HTR-8/SVneo (cell line): ENCODE results near the gene HNRNPA2B1.
"Not testable (repeated sequence)": the region's sequence is repeated elsewhere in the genome, so short reads cannot be mapped to it uniquely, and the experiment has no call there.

Experiments
- DNase-seq: peaks from one replicate; pipeline ENCODE4 v3.0.0; 2011; ENCODE audit warnings: low spot score, mixed read lengths; ENCODE audit not compliant: insufficient read length
- FAIRE-seq: peaks from 2 replicates; lab custom pipeline; 2011; peaks lifted over from hg19 to GRCh38; lab: Jason Lieb, UNC

HNRNPA2B1 gene

DNA sequence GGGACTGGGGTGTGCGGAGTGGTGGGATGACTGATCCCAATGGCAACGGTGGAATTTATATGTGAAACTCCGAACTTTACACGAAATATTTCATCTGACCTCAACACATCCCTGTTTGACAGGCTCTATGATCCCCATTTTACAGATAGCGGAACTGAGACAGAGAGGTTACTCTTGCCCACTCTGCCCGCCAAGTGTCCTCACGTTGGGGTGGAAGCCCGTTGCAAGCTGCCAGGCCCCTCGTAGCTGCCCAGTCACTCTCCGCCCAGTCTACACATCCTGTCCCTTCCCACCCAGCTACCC is 48.9 kb downstream of the HNRNPA2B1 start:
- FAIRE-seq (no peak), DNase-seq (no peak)

DNA sequence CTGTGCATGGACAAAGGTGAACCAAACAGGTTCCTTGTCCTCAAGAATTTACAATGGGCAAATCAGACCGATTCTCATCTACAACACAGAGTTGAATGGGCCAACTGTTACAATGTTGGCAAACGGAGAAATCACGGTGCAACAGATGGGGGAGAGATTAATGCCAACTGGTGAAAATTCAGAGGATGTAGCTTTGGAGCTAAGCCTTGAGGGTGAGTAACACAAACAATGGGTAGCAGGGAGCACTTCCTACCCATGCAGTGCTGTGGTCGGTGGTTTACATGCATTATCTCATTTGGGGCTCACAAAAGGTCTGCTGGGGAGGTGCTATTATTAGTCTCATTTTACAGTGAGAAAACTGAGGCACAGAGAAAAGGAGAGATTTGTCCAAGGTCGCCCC is 49.5 kb downstream of the HNRNPA2B1 start:
- FAIRE-seq (no peak), DNase-seq (no peak)

DNA sequence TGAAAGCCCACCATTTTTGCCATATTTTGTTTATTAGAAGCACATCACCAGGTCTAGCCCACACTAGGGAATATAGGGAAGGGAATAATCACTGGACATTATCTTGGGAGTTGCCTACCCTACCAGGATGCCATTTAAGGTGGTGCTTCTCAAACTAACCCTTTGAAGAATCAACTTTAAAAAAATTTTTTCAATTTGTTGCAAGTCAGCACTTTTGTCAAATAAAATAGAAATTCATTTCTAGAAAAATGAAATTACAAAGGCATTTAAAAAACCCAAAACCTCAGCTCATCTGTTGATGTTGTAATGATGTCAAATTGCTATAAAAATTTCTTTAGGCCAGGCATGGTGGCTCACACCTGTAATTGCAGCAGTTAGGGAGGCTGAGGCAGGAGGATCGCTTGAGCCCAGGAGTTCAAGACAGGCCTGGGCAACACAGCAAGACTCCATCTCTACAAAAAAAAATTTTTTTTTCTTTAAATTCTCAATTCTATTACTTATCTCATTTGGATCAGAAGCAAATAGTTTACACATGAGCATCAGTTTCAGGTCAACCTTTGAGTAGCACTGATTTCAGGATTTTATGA is 51.1 kb downstream of the HNRNPA2B1 start:
- FAIRE-seq (no peak), DNase-seq (no peak)

DNA sequence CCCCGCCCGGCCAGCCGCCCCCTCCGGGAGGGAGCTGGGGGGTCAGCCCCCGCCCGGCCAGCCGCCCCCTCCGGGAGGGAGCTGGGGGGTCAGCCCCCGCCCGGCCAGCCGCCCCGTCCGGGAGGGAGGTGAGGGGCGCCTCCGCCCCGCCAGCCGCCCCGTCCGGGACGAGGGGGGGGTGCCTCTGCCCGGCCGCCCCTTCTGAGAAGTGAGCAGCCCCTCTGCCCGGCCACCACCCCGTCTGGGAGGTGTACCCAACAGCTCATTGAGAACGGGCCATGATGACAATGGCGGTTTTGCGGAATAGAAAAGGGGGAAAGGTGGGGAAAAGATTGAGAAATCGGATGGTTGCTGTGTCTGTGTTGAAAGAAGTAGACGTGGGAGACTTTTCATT is 52.2 kb downstream of the HNRNPA2B1 start:
- FAIRE-seq, DNase-seq: not testable (repeated sequence)

DNA sequence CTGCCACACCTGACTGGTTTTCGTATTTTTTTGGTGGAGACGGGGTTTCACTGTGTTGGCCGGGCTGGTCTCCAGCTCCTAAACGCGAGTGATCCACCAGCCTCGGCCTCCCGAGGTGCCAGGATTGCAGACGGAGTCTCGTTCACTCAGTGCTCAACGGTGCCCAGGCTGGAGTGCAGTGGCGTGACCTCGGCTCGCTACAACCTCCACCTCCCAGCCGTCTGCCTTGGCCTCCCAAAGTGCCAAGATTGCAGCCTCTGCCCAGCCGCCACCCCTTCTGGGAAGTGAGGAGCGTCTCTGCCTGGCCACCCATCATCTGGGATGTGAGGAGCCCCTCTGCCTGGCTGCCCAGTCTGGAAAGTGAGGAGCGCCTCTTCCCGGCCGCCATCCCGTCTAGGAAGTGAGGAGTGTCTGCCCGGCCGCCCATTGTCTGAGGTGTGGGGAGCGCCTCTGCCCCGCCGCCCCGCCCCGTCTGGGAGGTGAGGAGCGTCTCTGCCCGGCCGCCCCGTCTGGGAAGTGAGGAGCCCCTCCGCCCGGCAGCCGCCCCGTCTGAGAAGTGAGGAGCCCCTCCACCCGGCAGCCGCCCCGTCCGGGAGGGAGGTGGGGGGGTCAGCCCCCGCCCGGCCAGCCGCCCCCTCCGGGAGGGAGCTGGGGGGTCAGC is 52.8 kb downstream of the HNRNPA2B1 start:
- DNase-seq, FAIRE-seq: not testable (repeated sequence)

DNA sequence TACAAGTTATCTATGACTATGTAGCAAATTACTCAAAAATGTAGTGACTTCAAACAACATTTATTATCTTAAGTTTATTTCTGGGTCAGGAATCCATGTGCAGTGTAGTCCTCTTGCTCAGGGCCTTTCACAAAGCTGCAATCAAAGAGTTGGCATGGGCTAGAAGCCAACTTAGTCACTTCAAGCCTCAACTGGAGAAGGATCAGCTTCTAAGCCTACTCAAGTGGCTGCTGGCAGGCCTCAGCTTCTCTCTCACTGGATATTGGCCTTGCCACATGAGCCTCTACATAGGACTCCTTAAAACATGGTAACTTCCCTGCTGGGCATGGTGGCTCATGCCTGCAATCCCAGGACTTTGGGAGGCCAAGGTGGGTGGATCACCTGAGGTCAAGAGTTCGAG is 53.5 kb downstream of the HNRNPA2B1 start:
- FAIRE-seq (no peak), DNase-seq (no peak)

DNA sequence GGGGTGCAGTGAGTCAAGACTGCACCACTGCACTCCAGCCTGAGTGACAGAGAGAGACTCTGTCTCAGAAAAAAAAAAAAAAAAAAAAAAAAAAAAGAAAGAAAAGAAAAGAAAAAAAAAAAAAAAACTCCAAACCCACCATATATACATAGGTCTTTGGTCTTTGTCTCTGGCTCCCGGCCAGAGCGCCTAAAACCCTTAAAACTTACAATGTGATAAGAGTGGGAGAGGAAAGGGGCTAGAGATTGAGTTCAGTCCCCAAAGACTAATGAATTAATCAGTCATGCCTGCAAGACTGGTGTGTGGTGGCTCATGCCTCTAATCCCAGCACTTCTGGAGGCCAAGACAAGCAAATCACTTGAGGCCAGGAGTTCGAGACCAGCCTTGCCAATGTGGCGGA is 55.3 kb downstream of the HNRNPA2B1 start:
- FAIRE-seq: no peak
- DNase-seq: no peak

DNA sequence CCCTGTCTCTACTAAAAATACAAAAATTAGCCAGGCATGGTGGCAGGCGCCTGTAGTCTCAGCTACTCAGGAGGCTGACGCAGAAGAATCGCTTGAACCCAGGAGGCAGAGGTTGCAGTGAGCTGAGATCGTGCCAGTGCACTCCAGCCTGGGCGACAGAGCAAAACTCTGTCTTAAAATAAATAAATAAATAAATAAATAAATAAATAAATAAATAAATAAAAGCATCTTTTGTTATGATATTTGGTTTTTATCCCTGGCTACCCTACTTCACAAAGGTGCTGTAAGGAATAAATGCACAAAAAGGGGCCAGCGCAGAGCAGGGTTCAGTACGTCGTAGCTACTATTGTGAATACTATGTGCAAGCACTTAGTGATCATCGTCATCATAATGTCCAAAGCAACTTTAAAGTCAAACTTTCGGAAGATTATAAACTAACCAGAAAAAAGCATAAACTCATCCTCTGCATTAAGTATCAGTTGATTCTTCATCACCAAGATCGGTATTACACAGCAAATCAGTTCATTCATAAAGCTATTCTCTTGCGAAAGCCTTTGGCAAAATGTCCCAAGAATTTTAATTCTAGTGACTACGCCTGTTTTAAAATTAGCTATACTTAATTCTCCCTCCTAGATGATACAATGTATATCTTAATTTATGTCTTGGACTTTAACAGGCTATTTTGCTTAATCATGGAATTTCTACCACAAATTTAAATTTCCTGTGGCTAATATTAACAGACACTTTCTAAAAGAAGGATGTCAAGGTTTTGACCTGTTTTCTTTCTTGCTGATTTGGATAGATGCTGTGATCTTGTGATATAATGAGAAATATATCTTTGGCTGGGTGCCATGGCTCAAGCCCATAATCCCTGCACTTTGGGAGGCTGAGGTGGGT is 56.1 kb downstream of the HNRNPA2B1 start:
- DNase-seq (no peak), FAIRE-seq (no peak)

DNA sequence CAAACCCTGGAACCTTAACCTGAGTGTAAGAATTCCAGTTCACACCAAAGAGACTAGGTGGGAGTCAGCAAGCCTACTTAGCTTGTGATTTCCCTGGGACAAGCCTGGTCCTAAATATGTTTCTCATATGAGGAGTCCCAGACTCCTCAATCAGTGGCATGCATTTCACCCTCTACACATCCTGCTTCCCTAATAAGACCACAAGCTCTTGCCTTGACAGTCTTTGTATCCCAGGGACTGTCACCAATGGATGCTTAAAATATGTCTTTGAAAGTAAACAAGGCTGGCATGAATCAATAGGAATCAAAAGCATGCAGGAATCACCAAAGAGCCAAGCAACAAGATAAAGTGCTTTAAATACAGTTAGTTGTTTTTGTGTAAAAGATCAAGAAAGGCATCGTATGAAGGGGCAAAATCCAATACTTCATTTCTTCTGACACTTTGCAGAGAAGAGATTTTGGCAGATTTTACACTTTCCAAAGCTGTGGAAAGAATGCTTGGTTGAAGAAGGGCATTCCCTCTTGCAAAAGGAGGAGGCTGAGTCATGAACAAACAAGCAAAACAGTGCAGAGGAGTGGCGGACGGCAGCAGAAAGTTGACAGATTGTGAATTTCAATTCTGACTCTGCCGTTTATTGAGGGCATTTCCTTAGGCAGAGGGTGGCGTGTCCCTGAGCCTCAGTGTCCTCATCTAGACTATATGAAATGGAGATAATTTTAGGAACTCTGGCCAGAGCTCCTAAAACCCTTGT is 57.1 kb downstream of the HNRNPA2B1 start:
- DNase-seq: no peak
- FAIRE-seq: no peak

DNA sequence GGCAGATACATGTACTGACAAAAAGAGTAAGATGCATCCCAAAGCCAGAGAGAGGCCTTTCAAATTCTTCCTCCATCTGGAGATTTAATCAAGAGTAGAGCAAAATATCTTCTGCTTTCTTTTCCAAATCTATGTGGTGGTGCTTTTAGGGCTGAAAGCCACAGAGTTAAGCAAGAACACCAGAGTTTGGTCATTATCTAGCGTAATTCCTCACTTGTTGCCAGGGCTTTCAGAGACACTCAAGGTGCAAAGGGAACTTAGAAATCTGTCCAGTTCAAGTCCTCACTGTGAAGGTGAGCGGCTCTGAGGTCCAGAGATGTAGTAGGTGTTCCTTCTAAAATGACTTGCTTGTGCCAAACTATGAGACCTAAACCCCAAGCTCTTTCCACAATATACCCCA is 59.5 kb downstream of the HNRNPA2B1 start:
- no peak for DNase-seq
- no peak for FAIRE-seq

DNA sequence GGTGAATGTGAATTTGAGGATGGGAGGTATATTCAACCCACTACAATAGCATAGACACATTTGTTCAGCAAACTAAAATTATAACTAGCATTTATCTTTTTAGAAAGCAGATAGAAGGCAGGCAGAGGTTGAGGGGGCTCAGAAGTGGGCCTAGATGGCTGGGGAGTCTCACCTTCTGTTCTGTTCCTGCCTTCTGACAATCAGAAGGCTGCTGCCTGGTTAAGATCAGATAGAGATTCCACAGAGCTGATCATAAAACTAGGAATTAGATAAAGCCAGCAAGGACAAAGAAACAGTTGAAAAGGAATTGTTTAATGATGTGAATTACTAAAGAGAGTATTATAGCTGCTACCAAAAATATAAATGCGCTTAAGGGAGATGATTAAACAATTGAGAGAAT is 60.2 kb downstream of the HNRNPA2B1 start:
- FAIRE-seq (no peak), DNase-seq (no peak)
